ENCODE data around the gene GRM8.

Gene GRM8

GRCh38 chr7:127252778-127253280, at the start of gene GRM8:
Gene GRM8, minus strand, starts transcription at chr7:127252941.
- peak; percentile 48 for DNase-seq (ENCODE audit: low read depth)
- TF ChIP-seq, protein P1, sequence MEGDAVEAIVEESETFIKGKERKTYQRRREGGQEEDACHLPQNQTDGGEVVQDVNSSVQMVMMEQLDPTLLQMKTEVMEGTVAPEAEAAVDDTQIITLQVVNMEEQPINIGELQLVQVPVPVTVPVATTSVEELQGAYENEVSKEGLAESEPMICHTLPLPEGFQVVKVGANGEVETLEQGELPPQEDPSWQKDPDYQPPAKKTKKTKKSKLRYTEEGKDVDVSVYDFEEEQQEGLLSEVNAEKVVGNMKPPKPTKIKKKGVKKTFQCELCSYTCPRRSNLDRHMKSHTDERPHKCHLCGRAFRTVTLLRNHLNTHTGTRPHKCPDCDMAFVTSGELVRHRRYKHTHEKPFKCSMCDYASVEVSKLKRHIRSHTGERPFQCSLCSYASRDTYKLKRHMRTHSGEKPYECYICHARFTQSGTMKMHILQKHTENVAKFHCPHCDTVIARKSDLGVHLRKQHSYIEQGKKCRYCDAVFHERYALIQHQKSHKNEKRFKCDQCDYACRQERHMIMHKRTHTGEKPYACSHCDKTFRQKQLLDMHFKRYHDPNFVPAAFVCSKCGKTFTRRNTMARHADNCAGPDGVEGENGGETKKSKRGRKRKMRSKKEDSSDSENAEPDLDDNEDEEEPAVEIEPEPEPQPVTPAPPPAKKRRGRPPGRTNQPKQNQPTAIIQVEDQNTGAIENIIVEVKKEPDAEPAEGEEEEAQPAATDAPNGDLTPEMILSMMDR (conservative IDR thresholded peaks at IDR 0.05; ENCODE audit: control insufficient read depth, insufficient read depth, low read depth, low read length): no peak
- peak within 1 kb of the TSS; percentile 57 for H3K4me3 ChIP-seq (ENCODE audit: control insufficient read depth, low read depth, low read length)

- DNase-seq (ENCODE audit: low read depth): peak; percentile 4
- TF ChIP-seq, protein P1 (conservative IDR thresholded peaks at IDR 0.05; ENCODE audit: control insufficient read depth, insufficient read depth, low read depth, low read length): no peak
- no peak overlapping the region for H3K4me3 ChIP-seq (ENCODE audit: control insufficient read depth, low read depth, low read length)
Observed at GRCh38 chr7:127290801-127291361, 38.1 kb upstream of the GRM8 start.

GRCh38 chr7:127290116-127290655, 37.4 kb upstream of the GRM8 start:
- H3K4me3 ChIP-seq (ENCODE audit: control insufficient read depth, low read depth, low read length): no peak overlapping the region
- no peak for DNase-seq (ENCODE audit: low read depth)
- TF ChIP-seq, protein P1 (conservative IDR thresholded peaks at IDR 0.05; ENCODE audit: control insufficient read depth, insufficient read depth, low read depth, low read length): no peak

- H3K4me3 ChIP-seq (ENCODE audit: control insufficient read depth, low read depth, low read length): no peak overlapping the region
- no peak for DNase-seq (ENCODE audit: low read depth)
- TF ChIP-seq, protein P1 (conservative IDR thresholded peaks at IDR 0.05; ENCODE audit: control insufficient read depth, insufficient read depth, low read depth, low read length): no peak
Observed at GRCh38 chr7:127287133-127287532, 34.4 kb upstream of the GRM8 start.

GRCh38 chr7:127270093-127270492, 17.4 kb upstream of the GRM8 start:
- H3K4me3 ChIP-seq (ENCODE audit: control insufficient read depth, low read depth, low read length): no peak overlapping the region
- DNase-seq (ENCODE audit: low read depth): no peak
- TF ChIP-seq, protein P1 (conservative IDR thresholded peaks at IDR 0.05; ENCODE audit: control insufficient read depth, insufficient read depth, low read depth, low read length): no peak

GRCh38 chr7:127266047-127266446, 13.3 kb upstream of the GRM8 start:
- H3K4me3 ChIP-seq (ENCODE audit: control insufficient read depth, low read depth, low read length): no peak overlapping the region
- TF ChIP-seq, protein P1 (conservative IDR thresholded peaks at IDR 0.05; ENCODE audit: control insufficient read depth, insufficient read depth, low read depth, low read length): no peak
- no peak for DNase-seq (ENCODE audit: low read depth)
